ENCODE data around the gene SLN.

The SLN gene

DNA sequence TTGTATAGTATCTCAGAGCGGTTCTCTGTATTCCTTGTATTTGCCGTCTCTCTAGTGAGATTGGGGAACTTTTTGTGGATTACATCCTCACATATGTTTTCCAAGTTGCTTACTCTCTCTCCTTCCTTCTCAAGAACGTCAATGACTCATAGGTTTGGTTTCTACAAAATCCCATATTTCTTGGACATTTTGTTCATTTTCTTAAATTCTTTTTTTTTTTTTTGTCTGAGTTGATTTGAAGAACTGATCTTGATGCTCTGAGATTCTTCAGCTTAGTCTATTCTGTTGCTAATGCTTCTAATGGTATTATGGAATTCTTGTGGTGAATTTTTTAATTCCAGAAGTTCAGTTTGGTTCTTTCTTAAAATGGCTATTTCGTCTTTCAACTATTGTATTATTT is 28.4 kb upstream of the SLN start:
- Mint-ChIP-seq H3K27ac (no peak overlapping the region), H3K4me3 (no peak overlapping the region), H3K36me3 (ENCODE audit: insufficient read depth) (no peaks in the 10 kb centered on the region), H3K27me3 (peaks cover 55 to 72% of the 10 kb centered on the region in 2 donors), H3K9me3 (peaks cover 0 to 1% of the 10 kb centered on the region in 2 donors), H3K4me1 (ENCODE audit: low read depth in 2 of 2) (no peaks in the 10 kb centered on the region)
- no peak for ATAC-seq (replicated peaks)
- DNase-seq, result no peak

DNA sequence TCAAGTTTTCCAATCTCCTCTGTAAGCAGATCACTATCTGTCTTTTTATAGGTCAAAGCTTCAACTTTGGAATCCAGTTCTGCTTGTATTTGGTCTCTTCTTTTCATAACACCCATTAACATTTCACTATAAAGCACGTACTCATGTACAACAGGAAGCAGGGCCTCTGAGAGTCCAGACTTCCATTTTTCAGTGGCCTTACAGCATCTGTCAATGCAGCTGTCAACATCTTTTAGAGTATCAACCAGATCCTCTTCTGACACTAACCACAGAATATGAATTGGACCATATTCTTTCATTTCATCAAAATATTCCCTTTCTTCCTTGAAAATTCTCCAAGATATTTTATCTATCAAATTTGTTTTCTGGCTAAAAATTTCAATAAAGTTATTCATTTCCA is 24.7 kb upstream of the SLN start:
- Mint-ChIP-seq H3K4me1 (ENCODE audit: low read depth in 2 of 2) (no peaks in the 10 kb centered on the region), H3K36me3 (ENCODE audit: insufficient read depth) (no peaks in the 10 kb centered on the region), H3K4me3 (no peak overlapping the region), H3K9me3 (peaks cover 0 to 1% of the 10 kb centered on the region in 2 donors), H3K27me3 (peaks cover 54 to 60% of the 10 kb centered on the region in 2 donors), H3K27ac (no peak overlapping the region)
- no peak for DNase-seq
- no peak for ATAC-seq (replicated peaks)

DNA sequence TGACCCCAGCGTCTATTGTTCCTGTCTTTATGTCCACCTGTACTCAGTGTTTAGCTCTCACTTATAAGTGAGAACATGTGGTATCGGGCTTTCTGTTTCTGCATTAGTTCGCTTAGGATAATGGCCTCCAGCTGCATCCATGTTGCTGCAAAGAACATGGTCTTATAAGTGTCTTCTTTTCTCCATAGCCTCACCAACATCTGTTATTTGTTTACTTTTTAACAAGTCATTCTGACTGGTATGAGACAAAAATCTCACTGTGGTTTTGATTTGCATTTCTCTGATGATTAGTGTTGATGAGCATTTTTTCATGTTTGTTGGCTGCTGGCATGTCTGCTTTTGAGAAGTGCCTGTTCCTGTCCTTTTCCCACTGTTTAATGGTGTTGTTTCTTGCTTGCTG is 21.7 kb upstream of the SLN start:
- ATAC-seq (replicated peaks), result no peak
- no peak for DNase-seq
- Mint-ChIP-seq H3K4me1 (ENCODE audit: low read depth in 2 of 2) (no peaks in the 10 kb centered on the region), H3K36me3 (ENCODE audit: insufficient read depth) (no peaks in the 10 kb centered on the region), H3K27me3 (peaks cover 30 to 40% of the 10 kb centered on the region in 2 donors), H3K27ac (no peak overlapping the region), H3K9me3 (peaks cover 0 to 1% of the 10 kb centered on the region in 2 donors), H3K4me3 (no peak overlapping the region)

DNA sequence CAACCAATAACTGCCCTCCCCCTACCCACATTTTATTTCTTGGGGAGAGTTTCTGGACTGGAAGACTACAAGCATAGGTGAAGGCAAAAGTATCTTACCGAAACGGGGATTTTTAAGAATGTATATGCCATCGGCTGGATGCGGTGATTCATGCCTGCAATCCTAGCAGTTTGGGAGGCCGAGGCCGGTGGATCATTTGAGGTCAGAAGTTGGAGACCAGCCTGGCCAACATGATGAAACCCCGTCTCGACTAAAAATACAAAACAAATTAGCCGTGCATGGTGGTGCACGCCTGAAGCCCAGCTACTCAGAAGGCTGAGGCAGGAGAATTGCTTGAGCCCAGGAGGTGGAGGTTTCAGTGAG is 20.8 kb upstream of the SLN start:
- ATAC-seq (replicated peaks), result no peak
- no peaks in the 10 kb centered on the region for H3K4me1 Mint-ChIP-seq (ENCODE audit: low read depth in 2 of 2)
- no peak overlapping the region for H3K4me3 Mint-ChIP-seq
- no peak for DNase-seq
- H3K36me3 Mint-ChIP-seq (ENCODE audit: insufficient read depth), result no peaks in the 10 kb centered on the region
- H3K27me3 Mint-ChIP-seq, result peaks cover 30 to 40% of the 10 kb centered on the region in 2 donors
- peaks cover 0 to 1% of the 10 kb centered on the region in 2 donors for H3K9me3 Mint-ChIP-seq
- H3K27ac Mint-ChIP-seq, result no peak overlapping the region

DNA sequence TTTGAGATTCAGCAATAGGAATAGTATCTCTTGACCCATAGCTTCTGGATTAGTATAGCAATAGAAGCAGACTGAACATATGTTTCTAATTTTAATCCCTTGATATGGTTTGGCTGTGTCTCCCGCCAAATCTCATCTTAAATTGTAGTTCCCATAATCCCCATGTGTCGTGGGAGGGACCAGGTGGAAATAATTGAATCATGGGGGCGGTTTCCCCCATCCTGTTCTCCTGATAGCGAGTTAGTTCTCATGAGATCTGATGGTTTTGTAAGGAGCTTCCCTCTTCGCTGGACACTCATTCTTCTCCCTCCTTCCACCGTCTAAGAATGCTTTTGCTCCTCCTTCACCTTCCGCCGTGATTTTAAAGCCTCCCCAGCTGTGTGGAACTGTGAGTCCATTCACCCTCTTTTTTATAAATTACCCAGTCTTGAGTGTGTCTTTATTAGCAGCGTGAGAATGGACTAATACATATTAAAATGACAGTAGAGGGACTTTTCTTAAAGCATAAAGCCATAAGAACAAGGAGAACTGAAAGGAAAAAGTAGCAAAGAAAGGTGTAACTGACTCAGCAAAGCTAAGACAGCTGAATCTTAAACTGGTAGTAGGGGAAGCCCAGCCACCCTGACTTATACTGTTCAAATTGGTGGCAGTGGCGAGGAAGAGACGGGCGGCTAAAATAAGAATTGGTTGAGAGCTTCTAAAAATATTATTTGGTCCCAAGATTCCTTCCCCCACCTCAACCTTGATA is 20.3 kb upstream of the SLN start:
- no peak overlapping the region for H3K27ac Mint-ChIP-seq

DNA sequence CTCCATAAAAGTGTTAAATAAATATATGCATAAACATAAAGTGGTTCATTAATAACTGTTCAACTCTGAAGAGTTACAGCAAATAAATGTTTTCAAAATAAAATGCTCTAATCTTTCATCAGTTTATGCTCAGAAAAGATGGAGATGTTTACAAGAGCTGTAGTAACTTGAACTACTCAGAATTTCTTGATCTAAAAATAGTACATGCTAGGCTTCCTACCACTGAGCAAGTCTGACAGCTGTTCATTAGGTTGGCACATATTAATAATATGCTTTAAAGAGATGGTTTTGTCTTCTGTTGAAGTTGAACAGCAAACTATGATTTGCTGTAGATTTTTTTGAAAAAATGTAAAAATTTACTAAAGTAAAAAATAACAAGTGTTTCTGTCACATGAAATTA is 10.8 kb upstream of the SLN start:
- Mint-ChIP-seq H3K4me3 (no peak overlapping the region), H3K36me3 (ENCODE audit: insufficient read depth) (no peaks in the 10 kb centered on the region)

More for the DNA sequence above, 20.3 kb upstream of the SLN start:
- peaks cover 0 to 1% of the 10 kb centered on the region in 2 donors for H3K9me3 Mint-ChIP-seq
- ATAC-seq (replicated peaks), result no peak
- peaks cover 31 to 40% of the 10 kb centered on the region in 2 donors for H3K27me3 Mint-ChIP-seq
- H3K36me3 Mint-ChIP-seq (ENCODE audit: insufficient read depth), result no peaks in the 10 kb centered on the region
- DNase-seq, result no peak
- no peaks in the 10 kb centered on the region for H3K4me1 Mint-ChIP-seq (ENCODE audit: low read depth in 2 of 2)
- H3K4me3 Mint-ChIP-seq, result no peak overlapping the region

DNA sequence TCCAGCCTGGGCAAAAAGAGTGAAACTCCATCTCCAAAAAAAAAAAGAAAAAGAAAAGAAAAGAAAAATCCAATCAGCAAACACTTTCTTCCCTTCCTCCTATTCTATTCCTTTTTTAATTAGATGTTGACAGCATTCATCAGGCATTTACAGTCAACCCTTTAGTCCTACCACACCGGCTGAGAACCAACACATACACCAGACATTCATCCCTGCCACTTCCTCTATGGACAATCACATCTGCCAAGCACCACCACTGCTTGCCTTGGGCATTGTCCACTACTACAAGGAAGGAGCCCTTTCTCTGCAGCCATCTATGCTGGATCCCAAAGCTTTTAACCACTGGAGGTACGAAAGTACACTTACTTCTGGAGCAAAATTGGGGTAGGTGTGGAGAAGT is 9.4 kb upstream of the SLN start:
- no peak for DNase-seq

More for the DNA sequence above, 10.8 kb upstream of the SLN start:
- no peaks in the 10 kb centered on the region for H3K9me3 Mint-ChIP-seq
- no peak for ATAC-seq (replicated peaks)
- no peaks in the 10 kb centered on the region for H3K4me1 Mint-ChIP-seq (ENCODE audit: low read depth in 2 of 2)
- DNase-seq, result no peak
- peaks cover 14 to 32% of the 10 kb centered on the region in 2 donors for H3K27me3 Mint-ChIP-seq
- no peak overlapping the region for H3K27ac Mint-ChIP-seq

DNA sequence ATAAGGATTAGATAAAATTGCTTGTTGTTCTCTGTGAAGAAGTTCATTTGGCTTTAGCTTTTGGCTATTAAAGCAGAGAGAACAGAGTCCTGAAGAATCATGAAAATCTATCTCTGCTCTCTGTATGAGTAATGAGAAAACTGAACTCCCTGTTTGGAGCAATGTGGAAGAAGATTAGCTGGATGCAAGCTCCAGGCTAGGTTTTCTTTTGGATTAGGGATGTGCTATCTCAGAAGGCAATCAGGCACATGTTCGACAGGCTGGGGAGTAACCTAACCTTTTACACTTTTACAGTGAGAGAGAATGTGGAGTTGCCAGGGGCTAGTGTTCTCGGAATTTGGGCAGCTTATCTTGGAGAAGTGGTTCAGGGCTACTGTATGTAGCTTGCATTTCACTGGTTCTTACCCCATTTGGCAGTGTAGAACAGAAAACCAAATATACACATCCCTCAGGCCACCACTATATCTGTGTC is 8.5 kb upstream of the SLN start:
- ATAC-seq (replicated peaks) (no peak), DNase-seq (no peak)
- Mint-ChIP-seq H3K4me1 (ENCODE audit: low read depth in 2 of 2) (no peaks in the 10 kb centered on the region), H3K27ac (no peak overlapping the region), H3K4me3 (no peak overlapping the region), H3K27me3 (peaks cover 22 to 36% of the 10 kb centered on the region in 2 donors), H3K36me3 (ENCODE audit: insufficient read depth) (no peaks in the 10 kb centered on the region), H3K9me3 (no peaks in the 10 kb centered on the region)

More for the DNA sequence above, 9.4 kb upstream of the SLN start:
- H3K4me3 Mint-ChIP-seq, result no peak overlapping the region
- ATAC-seq (replicated peaks), result no peak
- H3K27me3 Mint-ChIP-seq, result peaks cover 16 to 28% of the 10 kb centered on the region in 2 donors
- H3K9me3 Mint-ChIP-seq, result no peaks in the 10 kb centered on the region
- H3K27ac Mint-ChIP-seq, result no peak overlapping the region
- H3K4me1 Mint-ChIP-seq (ENCODE audit: low read depth in 2 of 2), result no peaks in the 10 kb centered on the region
- no peaks in the 10 kb centered on the region for H3K36me3 Mint-ChIP-seq (ENCODE audit: insufficient read depth)

DNA sequence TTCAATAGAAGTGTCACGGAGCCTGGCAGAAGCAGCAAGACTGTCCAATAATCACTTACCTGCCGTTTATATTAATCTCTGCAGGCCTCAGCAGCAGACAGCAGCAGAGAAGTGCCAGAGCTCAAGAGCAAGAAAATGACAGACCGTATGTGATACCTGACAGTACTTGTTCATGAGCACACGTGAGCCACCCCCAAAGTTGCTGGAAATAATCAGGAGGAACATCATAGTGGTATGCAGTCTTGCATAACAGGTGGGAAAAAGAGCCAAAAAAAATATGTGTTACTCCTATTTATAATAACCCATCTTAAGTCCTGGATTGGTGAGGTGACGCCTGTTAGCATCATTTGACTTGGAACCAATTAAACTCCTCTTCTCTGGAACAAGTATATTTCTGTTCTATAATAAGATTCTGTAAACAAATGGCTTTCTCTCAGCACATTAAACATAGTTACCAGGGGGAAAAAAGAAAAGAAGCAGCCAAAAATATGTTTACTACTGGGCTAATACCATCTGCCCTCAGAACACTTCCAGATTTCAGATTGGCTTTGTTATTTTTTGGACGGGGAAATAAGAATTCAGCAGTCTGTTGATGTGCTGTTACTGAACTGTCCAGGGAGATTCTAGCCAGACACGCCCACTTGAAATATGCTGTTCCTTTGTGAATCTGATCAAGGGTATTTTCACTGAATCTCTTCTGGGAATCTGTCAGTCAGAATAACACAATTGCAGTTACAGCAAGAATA is 7.9 kb upstream of the SLN start:
- Mint-ChIP-seq H3K9me3 (no peaks in the 10 kb centered on the region), H3K4me3 (no peak overlapping the region), H3K36me3 (ENCODE audit: insufficient read depth) (no peaks in the 10 kb centered on the region), H3K27me3 (peaks cover 24 to 36% of the 10 kb centered on the region in 2 donors), H3K4me1 (ENCODE audit: low read depth in 2 of 2) (no peaks in the 10 kb centered on the region), H3K27ac (no peak overlapping the region)
- DNase-seq, result no peak
- ATAC-seq (replicated peaks), result no peak

DNA sequence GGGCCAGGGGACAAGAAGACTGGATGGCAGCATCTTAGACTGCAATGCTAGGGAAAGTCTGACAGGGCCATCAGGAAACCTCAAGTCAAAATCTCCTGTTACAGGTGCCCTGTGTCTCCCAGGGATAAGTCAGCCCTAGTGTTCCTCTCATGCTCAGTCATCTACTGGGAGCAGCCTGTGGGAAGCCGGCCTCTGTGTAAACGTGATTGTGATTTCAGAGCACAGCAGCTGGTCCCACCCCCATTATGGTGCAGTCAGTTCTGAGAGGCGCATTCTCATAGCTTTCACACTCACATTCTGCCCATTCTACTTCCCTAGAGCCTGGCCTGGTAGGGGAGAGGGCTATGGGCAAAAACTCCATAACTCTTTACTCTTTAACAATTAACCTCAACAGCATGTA is 7.2 kb upstream of the SLN start:
- no peak for ATAC-seq (replicated peaks)
- H3K27ac Mint-ChIP-seq, result no peak overlapping the region
- H3K9me3 Mint-ChIP-seq, result no peaks in the 10 kb centered on the region
- H3K4me1 Mint-ChIP-seq (ENCODE audit: low read depth in 2 of 2), result no peaks in the 10 kb centered on the region
- no peak for DNase-seq
- H3K4me3 Mint-ChIP-seq, result no peak overlapping the region
- no peaks in the 10 kb centered on the region for H3K36me3 Mint-ChIP-seq (ENCODE audit: insufficient read depth)
- peaks cover 26 to 36% of the 10 kb centered on the region in 2 donors for H3K27me3 Mint-ChIP-seq

DNA sequence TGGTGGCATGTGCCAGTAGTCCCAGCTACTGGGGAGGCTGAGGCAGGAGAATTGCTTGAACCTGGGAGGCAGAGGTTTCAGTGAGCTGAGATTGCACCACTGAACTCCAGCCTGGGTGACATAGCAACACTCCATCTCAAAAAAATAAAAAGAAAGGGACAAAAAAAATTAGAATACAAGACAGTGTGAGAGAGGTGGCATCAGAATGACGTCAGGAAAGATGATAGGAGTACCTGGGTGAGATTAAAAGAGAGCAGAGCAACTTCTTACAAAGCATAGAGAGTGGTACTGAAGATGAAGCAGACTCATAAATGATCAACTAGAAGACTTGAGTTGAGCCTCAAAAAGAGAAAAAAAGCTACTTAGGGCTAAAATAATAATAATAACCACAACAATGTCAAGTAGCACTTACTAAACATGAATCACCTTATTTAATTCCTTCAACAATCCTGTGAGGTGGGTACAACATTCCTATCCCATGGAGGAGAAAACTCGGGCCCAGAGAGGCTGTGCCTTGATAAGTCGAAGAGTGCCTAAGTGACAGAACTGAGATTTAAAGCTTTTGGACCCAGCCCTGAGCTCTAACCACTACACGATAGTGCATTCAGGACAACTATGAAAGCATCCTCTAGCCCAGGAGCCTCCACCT is 5.2 kb upstream of the SLN start:
- Mint-ChIP-seq H3K4me3 (no peak overlapping the region), H3K27me3 (peaks cover 37 to 50% of the 10 kb centered on the region in 2 donors), H3K36me3 (ENCODE audit: insufficient read depth) (no peaks in the 10 kb centered on the region), H3K4me1 (ENCODE audit: low read depth in 2 of 2) (no peaks in the 10 kb centered on the region), H3K9me3 (no peaks in the 10 kb centered on the region), H3K27ac (no peak overlapping the region)
- no peak for DNase-seq
- ATAC-seq (replicated peaks), result no peak

DNA sequence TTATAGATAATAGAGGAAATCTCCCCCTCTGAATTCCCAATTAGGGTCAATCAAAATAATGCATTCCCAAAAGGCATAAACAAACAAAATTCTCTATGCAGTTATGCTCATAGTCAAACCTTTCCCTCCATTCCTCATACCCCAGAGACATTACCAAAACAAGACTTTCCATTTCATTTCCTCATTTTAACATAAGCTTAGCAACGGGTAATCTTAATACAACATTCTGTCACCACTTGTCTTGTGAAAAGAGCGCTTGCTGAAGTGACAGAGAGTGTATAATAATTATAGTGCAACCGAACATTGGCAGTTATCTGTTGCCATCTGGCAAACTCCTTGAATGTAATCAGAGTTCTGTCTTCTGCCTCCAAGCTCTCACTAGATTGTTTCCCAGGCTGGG is 1.2 kb upstream of the SLN start:
- DNase-seq (no peak), ATAC-seq (replicated peaks) (no peak)
- Mint-ChIP-seq H3K9me3 (no peaks in the 10 kb centered on the region), H3K4me3 (no peak overlapping the region), H3K27me3 (peaks cover 41 to 56% of the 10 kb centered on the region in 2 donors), H3K36me3 (ENCODE audit: insufficient read depth) (no peaks in the 10 kb centered on the region), H3K4me1 (ENCODE audit: low read depth in 2 of 2) (no peaks in the 10 kb centered on the region), H3K27ac (no peak overlapping the region)

DNA sequence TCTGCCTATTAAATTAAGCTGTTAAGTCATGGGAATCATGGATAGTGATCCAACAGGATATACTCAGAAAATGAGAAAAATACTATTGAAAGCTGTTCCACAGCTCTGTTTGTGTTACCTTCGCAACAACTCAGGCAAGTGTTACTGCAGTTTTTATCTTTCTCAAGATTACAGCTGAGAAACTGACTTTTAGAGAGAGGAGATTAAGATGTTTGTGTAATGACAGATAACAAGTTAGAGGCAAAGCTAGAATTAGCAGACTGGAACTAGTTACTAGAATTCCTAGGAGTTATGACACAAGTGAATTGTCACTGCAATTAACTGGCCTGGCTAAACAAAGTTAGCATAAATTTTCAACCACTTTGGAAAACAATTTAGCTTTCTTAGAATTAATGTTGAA is 1.6 kb downstream of the SLN start:
- Mint-ChIP-seq H3K4me1 (ENCODE audit: low read depth in 2 of 2) (no peaks in the 10 kb centered on the region), H3K4me3 (no peak overlapping the region), H3K27me3 (peaks cover 38 to 55% of the 10 kb centered on the region in 2 donors), H3K27ac (no peak overlapping the region), H3K36me3 (ENCODE audit: insufficient read depth) (no peaks in the 10 kb centered on the region), H3K9me3 (no peaks in the 10 kb centered on the region)
- no peak for ATAC-seq (replicated peaks)
- no peak for DNase-seq

Data from effector memory CD8-positive, alpha-beta T cell (primary cell).